Liver (tissue), 9 donors: ENCODE results near the gene PYROXD2. TPM values are rescaled to one million over a fixed set of nuclear protein-coding genes. Genes with fewer than 3 reads are reported as not detected.

ENCODE experiments used
- DNase-seq: peaks from one replicate; pipeline ENCODE4 v3.0.0-alpha.2; 2017; ENCODE audit warnings: low spot score
- H3K27ac ChIP-seq, 2 donors: one replicate each; pipeline ENCODE4 v1.7.0; 2013; ENCODE audit warnings: inconsistent platforms in 2 of 2, low read length in 2 of 2, control low read depth in 1 of 2, low read depth in 1 of 2, mild to moderate bottlenecking in 1 of 2
- H3K27me3 ChIP-seq, 4 donors: one replicate each; pipeline versions ENCODE4 v1.6.1 to v1.7.0; 2013; ENCODE audit warnings: low read length in 3 of 4, inconsistent platforms in 1 of 4, mild to moderate bottlenecking in 1 of 4, moderate library complexity in 1 of 4; ENCODE audit not compliant: control insufficient read depth in 4 of 4, insufficient read depth in 4 of 4
- H3K36me3 ChIP-seq, 4 donors: one replicate each; pipeline versions ENCODE4 v1.6.1 to v1.7.0; 2013; ENCODE audit warnings: low read length in 3 of 4, mild to moderate bottlenecking in 3 of 4, low read depth in 1 of 4, moderate library complexity in 1 of 4; ENCODE audit not compliant: control insufficient read depth in 4 of 4, insufficient read depth in 3 of 4
- H3K4me1 ChIP-seq, 4 donors: one replicate each; pipeline versions ENCODE4 v1.6.1 to v1.7.0; 2013; ENCODE audit warnings: low read length in 3 of 4, mild to moderate bottlenecking in 3 of 4, moderate library complexity in 1 of 4; ENCODE audit not compliant: control insufficient read depth in 4 of 4, insufficient read depth in 4 of 4
- H3K4me3 ChIP-seq, 3 donors: one replicate each; pipeline versions ENCODE4 v1.6.1 to v1.7.0; 2013; ENCODE audit warnings: low read length in 3 of 3, control low read depth in 1 of 3, low read depth in 1 of 3, mild to moderate bottlenecking in 1 of 3
- H3K9ac ChIP-seq, 2 donors: one replicate each; pipeline ENCODE4 v1.7.0; 2013; ENCODE audit warnings: low read length in 2 of 2, mild to moderate bottlenecking in 2 of 2, moderate library complexity in 2 of 2, control low read depth in 1 of 2, low read depth in 1 of 2
- H3K9me3 ChIP-seq, 4 donors: one replicate each; pipeline versions ENCODE4 v1.6.1 to v1.7.0; 2013; ENCODE audit warnings: low read length in 3 of 4; ENCODE audit not compliant: control insufficient read depth in 4 of 4
- EGR1 ChIP-seq, 2 donors: IDR thresholded peaks; 2 replicates each; pipeline ENCODE4 v1.6.1; 2016 to 2018; ENCODE audit warnings: antibody characterized with exemption in 2 of 2, low read depth in 2 of 2
- FOXA1 ChIP-seq: IDR thresholded peaks from 2 replicates; pipeline ENCODE4 v1.6.1; 2016; ENCODE audit warnings: antibody characterized with exemption
- FOXA2 ChIP-seq: IDR thresholded peaks from 2 replicates; pipeline ENCODE4 v1.6.1; 2016; ENCODE audit warnings: antibody characterized with exemption
- GABPA ChIP-seq, 2 donors: IDR thresholded peaks in 1 of 2; conservative IDR thresholded peaks in 1 of 2; 2 replicates each; pipeline ENCODE4 v1.6.1; 2016; ENCODE audit warnings: antibody characterized with exemption in 2 of 2, mild to moderate bottlenecking in 1 of 2, moderate library complexity in 1 of 2
- HNF4A ChIP-seq, 2 donors: conservative IDR thresholded peaks; 2 replicates each; pipeline ENCODE4 v1.6.1; 2016; ENCODE audit warnings: antibody characterized with exemption in 2 of 2, mild to moderate bottlenecking in 2 of 2
- HNF4G ChIP-seq: IDR thresholded peaks from 2 replicates; pipeline ENCODE4 v1.6.1; 2016; ENCODE audit warnings: antibody characterized with exemption
- JUND ChIP-seq, 2 donors: IDR thresholded peaks; 2 replicates each; pipeline ENCODE4 v1.6.1; 2016; ENCODE audit warnings: antibody characterized with exemption in 2 of 2
- NR2F2 ChIP-seq: IDR thresholded peaks from 2 replicates; pipeline ENCODE4 v1.6.1; 2016; ENCODE audit warnings: antibody characterized with exemption
- RAD21 ChIP-seq, 2 donors: IDR thresholded peaks; 2 replicates each; pipeline ENCODE4 v1.6.1; 2016; ENCODE audit warnings: antibody characterized with exemption in 2 of 2, mild to moderate bottlenecking in 2 of 2
- RXRA ChIP-seq, 2 donors: IDR thresholded peaks; 2 replicates each; pipeline ENCODE4 v1.6.1; 2017 to 2018; ENCODE audit warnings: antibody characterized with exemption in 2 of 2, mild to moderate bottlenecking in 1 of 2
- SP1 ChIP-seq: IDR thresholded peaks from 2 replicates; pipeline ENCODE4 v1.6.1; 2018; ENCODE audit warnings: antibody characterized with exemption, mild to moderate bottlenecking
- TAF1 ChIP-seq: conservative IDR thresholded peaks from 2 replicates; pipeline ENCODE4 v1.6.1; 2016; ENCODE audit warnings: antibody characterized with exemption, mild to moderate bottlenecking
- YY1 ChIP-seq: IDR thresholded peaks from 2 replicates; pipeline ENCODE4 v1.6.1; 2016; ENCODE audit warnings: antibody characterized with exemption, mild to moderate bottlenecking
- WGBS: extraction: QIAGEN DNeasy Blood & Tissue Kit; methylation state at CpG from one replicate; pipeline ENCODE4 v1.1.7; 2013; 5-methylcytosine and 5-hydroxymethylcytosine counted together
- polyA plus RNA-seq, 2 donors: library from polyadenylated mRNA; stranded (reverse) in 1 of 2; unstranded in 1 of 2; fragments of 200-250 nt in 1 of 2; fragments of >200 nt in 1 of 2; fragmentation: Nextera tagmentation in 1 of 2; extraction: Ambion mirVana in 1 of 2; gene quantifications; one replicate each; pipeline versions ENCODE4 v1.2.1 to v1.2.3, GENCODE V29; 2013 to 2015
- total RNA-seq, 2 donors: library from RNA; depleted of rRNA; stranded (reverse); fragments of >200 nt; gene quantifications; one replicate each; pipeline ENCODE4 v1.2.3, GENCODE V29; 2014
- TF ChIP-seq, protein P1 (sequence below): IDR thresholded peaks from 2 replicates; pipeline ENCODE4 v1.6.1; 2016; ENCODE audit warnings: antibody characterized with exemption
- TF ChIP-seq, protein P2 (sequence below): IDR thresholded peaks from 2 replicates; pipeline ENCODE4 v1.6.1; 2016; ENCODE audit warnings: antibody characterized with exemption
- TF ChIP-seq, protein P3 (sequence below): IDR thresholded peaks from 2 replicates; pipeline ENCODE4 v1.6.1; 2016; ENCODE audit warnings: antibody characterized with exemption
- TF ChIP-seq, protein P4 (sequence below): fragments of 150-350 bp; IDR thresholded peaks from 2 replicates; pipeline ENCODE4 v1.5.1; 2017; ENCODE audit warnings: improper control_type of control experiment, low read depth, low read length; ENCODE audit not compliant: missing input control
- TF ChIP-seq, protein P5 (sequence below): IDR thresholded peaks from 2 replicates; pipeline ENCODE4 v1.6.1; 2016; ENCODE audit warnings: antibody characterized with exemption, mild to moderate bottlenecking
- donor health status: healthy.
- donor health status: healthy.
- donor health status: healthy.
- donor health status: healthy.
- donor health status: healthy.

PYROXD2 gene
- total and polyA plus RNA-seq, 4 donors = 2.3 to 9.0 (median 4.5) TPM

DNA sequence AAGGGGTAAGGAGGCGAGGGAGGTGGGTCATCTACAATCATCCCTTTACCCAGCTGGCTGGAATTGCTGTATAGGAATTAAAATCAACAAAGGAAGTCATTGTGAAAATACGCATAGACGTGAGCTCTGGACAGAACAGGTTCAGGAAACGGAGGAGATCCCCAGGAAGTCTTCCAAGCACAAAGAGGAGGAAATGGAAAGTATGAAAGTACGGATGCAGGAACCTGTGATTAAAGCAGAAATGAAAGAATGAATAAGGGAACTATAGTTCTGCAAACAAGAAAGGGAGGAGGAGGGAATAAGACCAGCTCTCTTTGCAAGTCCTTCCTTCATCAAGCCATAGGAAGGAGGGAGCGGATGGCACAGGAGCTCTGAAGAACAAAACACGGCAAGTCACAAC lies 61.8 kb downstream of the PYROXD2 start:
- H3K9me3 ChIP-seq = no peaks in the 10 kb centered on the region
- H3K4me3 ChIP-seq = no peak overlapping the region
- H3K27me3 ChIP-seq = no peaks in the 10 kb centered on the region
- TF ChIP-seq JUND (IDR thresholded peaks at IDR 0.05) (no peak), NR2F2 (no peak), RXRA (IDR thresholded peaks at IDR 0.05) (no peak)
- TF ChIP-seq, protein P1, sequence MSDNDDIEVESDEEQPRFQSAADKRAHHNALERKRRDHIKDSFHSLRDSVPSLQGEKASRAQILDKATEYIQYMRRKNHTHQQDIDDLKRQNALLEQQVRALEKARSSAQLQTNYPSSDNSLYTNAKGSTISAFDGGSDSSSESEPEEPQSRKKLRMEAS = no peak
- TF ChIP-seq, protein P2, sequence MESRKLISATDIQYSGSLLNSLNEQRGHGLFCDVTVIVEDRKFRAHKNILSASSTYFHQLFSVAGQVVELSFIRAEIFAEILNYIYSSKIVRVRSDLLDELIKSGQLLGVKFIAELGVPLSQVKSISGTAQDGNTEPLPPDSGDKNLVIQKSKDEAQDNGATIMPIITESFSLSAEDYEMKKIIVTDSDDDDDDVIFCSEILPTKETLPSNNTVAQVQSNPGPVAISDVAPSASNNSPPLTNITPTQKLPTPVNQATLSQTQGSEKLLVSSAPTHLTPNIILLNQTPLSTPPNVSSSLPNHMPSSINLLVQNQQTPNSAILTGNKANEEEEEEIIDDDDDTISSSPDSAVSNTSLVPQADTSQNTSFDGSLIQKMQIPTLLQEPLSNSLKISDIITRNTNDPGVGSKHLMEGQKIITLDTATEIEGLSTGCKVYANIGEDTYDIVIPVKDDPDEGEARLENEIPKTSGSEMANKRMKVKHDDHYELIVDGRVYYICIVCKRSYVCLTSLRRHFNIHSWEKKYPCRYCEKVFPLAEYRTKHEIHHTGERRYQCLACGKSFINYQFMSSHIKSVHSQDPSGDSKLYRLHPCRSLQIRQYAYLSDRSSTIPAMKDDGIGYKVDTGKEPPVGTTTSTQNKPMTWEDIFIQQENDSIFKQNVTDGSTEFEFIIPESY = no peak
- TF ChIP-seq, protein P3, sequence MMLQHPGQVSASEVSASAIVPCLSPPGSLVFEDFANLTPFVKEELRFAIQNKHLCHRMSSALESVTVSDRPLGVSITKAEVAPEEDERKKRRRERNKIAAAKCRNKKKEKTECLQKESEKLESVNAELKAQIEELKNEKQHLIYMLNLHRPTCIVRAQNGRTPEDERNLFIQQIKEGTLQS = no peak
- no peak for DNase-seq
- no peaks in the 10 kb centered on the region for H3K4me1 ChIP-seq
- H3K27ac ChIP-seq = no peak overlapping the region
- 49% methylated on average over 7 of the region's 7 CpGs for WGBS
- no peak overlapping the region for H3K9ac ChIP-seq
- no peaks in the 10 kb centered on the region for H3K36me3 ChIP-seq

DNA sequence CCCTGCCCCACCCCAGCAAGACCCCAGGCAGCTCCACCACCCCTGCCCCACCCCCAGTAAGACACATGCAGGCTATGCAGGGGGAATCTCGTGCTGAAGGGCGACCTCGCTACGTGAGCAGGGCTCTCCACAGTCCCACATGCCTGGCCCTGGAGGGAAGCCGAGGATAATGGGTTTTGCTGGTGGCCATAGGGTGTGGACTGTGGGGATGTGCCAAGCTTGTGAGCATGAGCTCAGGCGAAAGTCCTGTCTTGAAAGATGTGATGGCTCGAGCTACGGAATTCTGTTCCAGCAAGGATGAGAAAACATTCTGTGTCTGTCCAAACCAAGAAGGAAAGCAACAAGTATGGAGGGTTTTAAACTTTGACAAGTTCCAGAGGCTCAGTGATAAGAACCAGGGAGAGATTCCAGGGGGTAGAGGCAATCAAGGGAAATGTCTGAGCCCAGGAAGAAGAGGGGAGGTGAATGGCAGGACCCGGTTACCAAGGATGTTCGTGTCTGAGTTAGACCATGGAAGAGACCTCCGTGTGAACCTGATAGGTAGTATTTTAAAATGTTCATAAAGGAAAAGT lies 63.1 kb downstream of the PYROXD2 start:
- Histone ChIP-seq H3K36me3 (no peaks in the 10 kb centered on the region), H3K4me1 (no peaks in the 10 kb centered on the region), H3K4me3 (no peak overlapping the region), H3K9me3 (peaks cover 0 to 4% (median 2%) of the 10 kb centered on the region in 4 donors), H3K9ac (no peak overlapping the region), H3K27me3 (no peaks in the 10 kb centered on the region), H3K27ac (no peak overlapping the region)
- DNase-seq = no peak
- WGBS = 70% methylated on average over 11 of the region's 11 CpGs
- TF ChIP-seq RAD21 (IDR thresholded peaks at IDR 0.05) (no peak), GABPA (IDR thresholded peaks at IDR 0.05 in 1 of 2, conservative IDR thresholded peaks at IDR 0.05 in 1 of 2) (no peak), HNF4G (no peak), HNF4A (conservative IDR thresholded peaks at IDR 0.05) (no peak), JUND (IDR thresholded peaks at IDR 0.05) (no peak), RXRA (IDR thresholded peaks at IDR 0.05) (no peak), EGR1 (IDR thresholded peaks at IDR 0.05; ENCODE audit: low read depth in 2 of 2) (no peak), TAF1 (no peak), NR2F2 (no peak), SP1 (no peak), FOXA2 (no peak), FOXA1 (no peak), YY1 (no peak)
- TF ChIP-seq, protein P1 = no peak
- TF ChIP-seq, protein P4, sequence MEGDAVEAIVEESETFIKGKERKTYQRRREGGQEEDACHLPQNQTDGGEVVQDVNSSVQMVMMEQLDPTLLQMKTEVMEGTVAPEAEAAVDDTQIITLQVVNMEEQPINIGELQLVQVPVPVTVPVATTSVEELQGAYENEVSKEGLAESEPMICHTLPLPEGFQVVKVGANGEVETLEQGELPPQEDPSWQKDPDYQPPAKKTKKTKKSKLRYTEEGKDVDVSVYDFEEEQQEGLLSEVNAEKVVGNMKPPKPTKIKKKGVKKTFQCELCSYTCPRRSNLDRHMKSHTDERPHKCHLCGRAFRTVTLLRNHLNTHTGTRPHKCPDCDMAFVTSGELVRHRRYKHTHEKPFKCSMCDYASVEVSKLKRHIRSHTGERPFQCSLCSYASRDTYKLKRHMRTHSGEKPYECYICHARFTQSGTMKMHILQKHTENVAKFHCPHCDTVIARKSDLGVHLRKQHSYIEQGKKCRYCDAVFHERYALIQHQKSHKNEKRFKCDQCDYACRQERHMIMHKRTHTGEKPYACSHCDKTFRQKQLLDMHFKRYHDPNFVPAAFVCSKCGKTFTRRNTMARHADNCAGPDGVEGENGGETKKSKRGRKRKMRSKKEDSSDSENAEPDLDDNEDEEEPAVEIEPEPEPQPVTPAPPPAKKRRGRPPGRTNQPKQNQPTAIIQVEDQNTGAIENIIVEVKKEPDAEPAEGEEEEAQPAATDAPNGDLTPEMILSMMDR = no peak
- TF ChIP-seq, protein P3 = no peak
- TF ChIP-seq, protein P5, sequence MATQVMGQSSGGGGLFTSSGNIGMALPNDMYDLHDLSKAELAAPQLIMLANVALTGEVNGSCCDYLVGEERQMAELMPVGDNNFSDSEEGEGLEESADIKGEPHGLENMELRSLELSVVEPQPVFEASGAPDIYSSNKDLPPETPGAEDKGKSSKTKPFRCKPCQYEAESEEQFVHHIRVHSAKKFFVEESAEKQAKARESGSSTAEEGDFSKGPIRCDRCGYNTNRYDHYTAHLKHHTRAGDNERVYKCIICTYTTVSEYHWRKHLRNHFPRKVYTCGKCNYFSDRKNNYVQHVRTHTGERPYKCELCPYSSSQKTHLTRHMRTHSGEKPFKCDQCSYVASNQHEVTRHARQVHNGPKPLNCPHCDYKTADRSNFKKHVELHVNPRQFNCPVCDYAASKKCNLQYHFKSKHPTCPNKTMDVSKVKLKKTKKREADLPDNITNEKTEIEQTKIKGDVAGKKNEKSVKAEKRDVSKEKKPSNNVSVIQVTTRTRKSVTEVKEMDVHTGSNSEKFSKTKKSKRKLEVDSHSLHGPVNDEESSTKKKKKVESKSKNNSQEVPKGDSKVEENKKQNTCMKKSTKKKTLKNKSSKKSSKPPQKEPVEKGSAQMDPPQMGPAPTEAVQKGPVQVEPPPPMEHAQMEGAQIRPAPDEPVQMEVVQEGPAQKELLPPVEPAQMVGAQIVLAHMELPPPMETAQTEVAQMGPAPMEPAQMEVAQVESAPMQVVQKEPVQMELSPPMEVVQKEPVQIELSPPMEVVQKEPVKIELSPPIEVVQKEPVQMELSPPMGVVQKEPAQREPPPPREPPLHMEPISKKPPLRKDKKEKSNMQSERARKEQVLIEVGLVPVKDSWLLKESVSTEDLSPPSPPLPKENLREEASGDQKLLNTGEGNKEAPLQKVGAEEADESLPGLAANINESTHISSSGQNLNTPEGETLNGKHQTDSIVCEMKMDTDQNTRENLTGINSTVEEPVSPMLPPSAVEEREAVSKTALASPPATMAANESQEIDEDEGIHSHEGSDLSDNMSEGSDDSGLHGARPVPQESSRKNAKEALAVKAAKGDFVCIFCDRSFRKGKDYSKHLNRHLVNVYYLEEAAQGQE = no peak
